Tibial nerve (tissue), 3 donors: Measurements from ENCODE around the gene GANAB.
"Not testable (repeated sequence)": the region's sequence is repeated elsewhere in the genome, so short reads cannot be mapped to it uniquely, and the experiment has no call there.

Experiments
- CTCF ChIP-seq, 5 experiments: fragments of 200-600 bp in 3 of 5; fragments of 450-650 bp in 2 of 5; sonication (generic) in 3 of 5; IDR thresholded peaks; one replicate each; pipeline ENCODE4 v1.5.1; 2016 to 2019; ENCODE audit warnings: antibody characterized with exemption in 5 of 5, mild to moderate bottlenecking in 3 of 5, moderate library complexity in 2 of 5
- POLR2A ChIP-seq, 2 donors: fragments of 450-650 bp; IDR thresholded peaks; one replicate each; pipeline ENCODE4 v1.6.1; 2017; ENCODE audit warnings: antibody characterized with exemption in 2 of 2, mild to moderate bottlenecking in 2 of 2, moderate library complexity in 2 of 2

- TF ChIP-seq POLR2A, CTCF (IDR thresholded peaks at IDR 0.05): not testable (repeated sequence)
Observed at GRCh38 chr11:62693624-62694023, 47.2 kb upstream of the GANAB start.
